HAP-1 (cell line): ENCODE results near the gene MADCAM1.
"Not testable (repeated sequence)": the region's sequence is repeated elsewhere in the genome, so short reads cannot be mapped to it uniquely, and the experiment has no call there.

Experiments
- DNase-seq, 2 experiments: peaks; one replicate each; pipeline ENCODE4 v3.0.0-alpha.2; 2016 to 2020; ENCODE audit warnings: low spot score in 2 of 2
- H3K27me3 ChIP-seq: fragments of 250-450 bp; sonication (Bioruptor Pico); 2 replicates; pipeline ENCODE4 v1.5.1; 2020; ENCODE audit warnings: low read depth, mild to moderate bottlenecking, moderate library complexity
- H3K36me3 ChIP-seq: fragments of 250-450 bp; sonication (Bioruptor Pico); replicated peaks from 2 replicates; pipeline ENCODE4 v1.5.1; 2020; ENCODE audit warnings: mild to moderate bottlenecking
- H3K4me1 ChIP-seq: fragments of 250-450 bp; sonication (Bioruptor Pico); 2 replicates; pipeline ENCODE4 v1.5.1; 2020; ENCODE audit warnings: mild to moderate bottlenecking
- H3K4me3 ChIP-seq: fragments of 250-450 bp; sonication (Bioruptor Pico); 2 replicates; pipeline ENCODE4 v1.5.1; 2020; ENCODE audit warnings: mild to moderate bottlenecking, moderate library complexity
- H3K9me3 ChIP-seq: fragments of 250-450 bp; sonication (Bioruptor Pico); 2 replicates; pipeline ENCODE4 v1.5.1; 2020; ENCODE audit warnings: mild to moderate bottlenecking, moderate library complexity
- in situ Hi-C: fragments of 300-500 bp; cut with MboI; formaldehyde crosslinking; loops from 3 replicates; pipeline ENCODE4 v1.14.3; 2020; ENCODE audit warnings: low sequenced_read_pairs, inconsistent platforms, mixed read lengths

The MADCAM1 gene

DNA sequence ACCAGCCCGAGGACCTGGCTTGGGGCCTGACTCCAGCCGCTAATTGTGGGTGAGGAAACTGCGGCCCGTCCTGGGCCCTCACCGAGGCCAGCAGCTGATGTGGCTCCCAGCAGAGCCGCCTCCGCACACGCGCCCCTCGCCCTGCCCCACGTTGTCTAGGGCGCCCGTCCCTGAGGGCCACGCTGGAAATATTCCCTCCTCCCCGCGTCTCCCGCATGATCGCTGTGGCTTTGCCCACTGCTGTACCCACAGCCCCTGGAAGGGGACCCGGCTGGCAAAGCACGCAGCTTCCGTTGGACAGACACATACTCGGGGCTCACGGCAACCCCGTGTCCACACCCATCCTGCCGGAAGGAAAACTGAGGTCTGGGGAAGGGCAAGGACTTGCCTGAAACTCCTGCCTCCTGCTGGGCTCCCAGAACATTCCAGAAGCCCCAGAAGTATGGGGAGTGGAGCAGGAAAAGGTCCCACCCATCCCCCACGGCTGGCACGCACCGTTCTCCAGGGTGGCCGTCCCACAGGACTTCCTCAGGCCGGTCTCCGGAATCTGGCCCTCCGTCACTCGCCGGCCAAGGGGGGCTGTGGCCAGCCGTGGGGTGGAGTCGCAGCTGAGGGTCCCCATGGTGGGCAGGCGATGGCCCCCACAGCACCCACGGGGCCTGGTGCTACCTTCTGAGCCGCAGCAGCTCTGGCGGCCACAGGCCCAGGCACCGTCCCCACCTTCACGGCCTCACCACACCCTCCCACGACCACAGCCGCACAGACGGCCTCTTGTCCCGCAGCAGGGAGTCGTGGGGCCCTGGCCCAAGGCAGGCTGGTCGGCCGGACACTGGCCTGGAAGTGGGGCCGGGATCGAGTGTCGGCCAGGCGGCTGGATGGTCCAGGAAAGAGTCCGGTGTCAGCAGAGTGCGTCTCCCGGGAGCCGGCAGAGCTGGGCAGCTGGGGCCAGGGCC is 21.9 kb upstream of the MADCAM1 start:
- H3K36me3 ChIP-seq: no peaks in the 10 kb centered on the region
- no peaks in the 10 kb centered on the region for H3K9me3 ChIP-seq
- no peaks in the 10 kb centered on the region for H3K27me3 ChIP-seq
- DNase-seq: no peak
- no peak overlapping the region for H3K4me3 ChIP-seq
- in situ Hi-C loops: no loop called here
- no peaks in the 10 kb centered on the region for H3K4me1 ChIP-seq

DNA sequence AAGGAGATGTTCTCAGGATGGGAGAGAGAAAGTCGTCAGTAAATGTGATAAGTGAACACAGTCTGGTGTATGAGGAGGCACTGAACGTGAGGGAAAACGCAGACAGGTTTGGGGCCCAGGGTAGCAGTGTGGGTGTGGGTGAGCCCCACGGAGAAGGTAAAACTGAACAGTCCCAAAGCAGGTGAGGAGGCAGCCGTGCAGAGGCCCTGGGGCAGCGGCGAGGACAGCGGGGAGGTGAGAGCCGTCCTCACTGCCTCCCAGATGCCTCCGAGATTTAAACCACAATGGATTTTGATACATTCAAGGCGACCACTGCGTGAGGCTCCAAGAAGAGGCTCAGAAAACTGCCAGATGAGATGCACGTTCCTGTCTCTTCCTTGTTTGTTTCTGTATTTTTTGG is 20.9 kb upstream of the MADCAM1 start:
- no peak for DNase-seq
- in situ Hi-C loops: no loop called here
- no peaks in the 10 kb centered on the region for H3K27me3 ChIP-seq
- no peak overlapping the region for H3K4me3 ChIP-seq
- peaks cover 4% of the 10 kb centered on the region; the same call in 1 of the 2 replicates for H3K4me1 ChIP-seq
- no peaks in the 10 kb centered on the region for H3K36me3 ChIP-seq
- H3K9me3 ChIP-seq: no peaks in the 10 kb centered on the region

DNA sequence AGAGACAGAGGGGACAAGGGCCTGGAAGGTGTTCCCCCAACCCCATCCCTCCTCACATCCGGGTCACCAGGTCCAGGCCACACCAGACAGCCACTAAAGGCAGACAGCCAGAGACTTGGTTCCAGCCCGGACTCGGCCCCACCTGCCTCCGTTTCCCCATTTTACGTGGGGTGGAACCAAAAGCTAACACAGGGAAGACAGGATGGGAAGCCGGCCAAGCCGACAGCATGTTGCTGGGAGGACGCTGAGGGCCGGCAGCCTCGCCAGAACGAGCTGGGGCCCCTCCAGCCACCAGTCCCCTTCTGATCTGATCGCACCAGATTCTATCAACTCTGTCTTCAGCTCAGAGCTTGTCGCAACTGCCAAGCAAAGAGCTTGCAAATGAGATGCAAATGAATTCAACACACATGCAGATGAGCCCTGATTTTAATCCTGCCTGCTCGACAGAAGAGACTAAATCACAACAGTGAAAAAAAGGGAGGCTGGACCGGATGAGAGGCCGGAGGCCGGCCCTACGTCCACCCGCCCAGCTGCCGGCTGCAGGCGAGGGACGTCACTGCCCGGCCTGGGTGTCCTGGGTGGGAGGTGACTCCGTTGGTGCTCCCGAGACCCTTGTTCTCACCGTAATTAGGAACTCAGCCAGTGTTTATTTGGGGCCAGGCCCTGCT is 17.9 kb upstream of the MADCAM1 start:
- H3K4me1 ChIP-seq: peaks cover 4% of the 10 kb centered on the region; the same call in 1 of the 2 replicates
- no peak for DNase-seq
- H3K27me3 ChIP-seq: no peaks in the 10 kb centered on the region
- in situ Hi-C loops: no loop called here
- no peaks in the 10 kb centered on the region for H3K36me3 ChIP-seq
- no peak overlapping the region for H3K4me3 ChIP-seq
- H3K9me3 ChIP-seq: no peaks in the 10 kb centered on the region

DNA sequence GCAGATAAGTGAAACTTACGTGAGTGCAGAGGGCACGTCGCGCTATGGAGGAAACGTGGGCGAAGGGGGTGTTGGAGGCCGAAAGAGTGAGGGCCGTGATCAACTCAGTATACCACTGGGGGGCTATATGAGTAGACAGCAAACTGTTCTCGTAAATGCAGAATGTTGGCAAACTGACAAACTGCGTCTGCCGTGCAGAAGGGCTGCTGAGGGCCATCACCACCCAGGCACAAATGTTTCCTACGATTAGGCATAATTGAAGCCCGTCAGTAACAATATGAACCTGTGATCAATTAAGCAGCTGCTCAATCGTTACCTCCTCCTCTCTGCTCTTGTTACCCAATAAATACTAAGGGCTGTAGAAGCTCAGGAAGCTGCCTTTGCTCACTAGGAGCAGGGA is 17.3 kb upstream of the MADCAM1 start:
- no peaks in the 10 kb centered on the region for H3K9me3 ChIP-seq
- no peaks in the 10 kb centered on the region for H3K27me3 ChIP-seq
- H3K4me3 ChIP-seq: no peak overlapping the region
- H3K36me3 ChIP-seq: no peaks in the 10 kb centered on the region
- in situ Hi-C loops: no loop called here
- peaks cover 4% of the 10 kb centered on the region; the same call in 1 of the 2 replicates for H3K4me1 ChIP-seq
- DNase-seq: no peak

DNA sequence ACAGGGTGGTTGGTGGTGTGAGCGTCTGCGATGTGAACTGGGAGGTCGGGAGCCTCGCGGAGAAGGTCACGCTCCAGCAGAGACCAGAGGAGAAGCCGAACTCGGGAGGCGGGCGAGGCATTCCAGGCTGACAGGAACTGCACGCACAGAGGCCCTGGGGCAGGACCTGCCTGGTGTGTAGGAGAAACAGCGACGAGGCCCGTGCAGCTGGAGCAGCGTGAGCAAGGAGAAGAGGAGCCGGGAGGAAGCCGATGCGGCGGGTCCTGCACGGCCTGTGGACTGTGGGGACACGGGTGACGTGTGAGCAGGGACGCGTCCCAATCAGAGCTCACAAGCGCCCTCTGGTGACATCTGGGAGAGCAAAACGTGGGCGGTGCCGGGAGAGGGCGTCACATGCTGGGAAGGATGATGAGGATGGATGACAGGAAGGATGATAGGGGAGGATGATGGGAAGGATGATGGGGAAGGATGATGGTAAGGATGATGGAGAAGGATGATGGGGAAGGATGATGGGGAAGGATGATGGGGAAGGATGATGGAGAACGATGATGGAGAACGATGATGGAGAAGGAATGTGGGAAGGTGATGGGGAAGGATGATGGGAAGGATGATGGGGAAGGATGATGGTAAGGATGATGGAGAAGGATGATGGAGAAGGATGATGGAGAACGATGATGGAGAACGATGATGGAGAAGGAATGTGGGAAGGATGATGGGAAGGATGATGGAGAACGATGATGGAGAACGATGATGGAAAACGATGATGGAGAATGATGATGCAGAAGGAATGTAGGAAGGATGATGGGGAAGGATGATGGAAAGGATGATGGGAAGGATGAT is 16.1 kb upstream of the MADCAM1 start:
- Histone ChIP-seq H3K4me1 (peaks cover 4% of the 10 kb centered on the region; the same call in 1 of the 2 replicates), H3K27me3 (no peaks in the 10 kb centered on the region), H3K4me3 (peak overlapping the region; percentile 10; the same call in 1 of the 2 replicates), H3K9me3 (no peaks in the 10 kb centered on the region), H3K36me3 (no peaks in the 10 kb centered on the region)
- in situ Hi-C loops: no loop called here
- peak; percentile 64 to 93 for DNase-seq

DNA sequence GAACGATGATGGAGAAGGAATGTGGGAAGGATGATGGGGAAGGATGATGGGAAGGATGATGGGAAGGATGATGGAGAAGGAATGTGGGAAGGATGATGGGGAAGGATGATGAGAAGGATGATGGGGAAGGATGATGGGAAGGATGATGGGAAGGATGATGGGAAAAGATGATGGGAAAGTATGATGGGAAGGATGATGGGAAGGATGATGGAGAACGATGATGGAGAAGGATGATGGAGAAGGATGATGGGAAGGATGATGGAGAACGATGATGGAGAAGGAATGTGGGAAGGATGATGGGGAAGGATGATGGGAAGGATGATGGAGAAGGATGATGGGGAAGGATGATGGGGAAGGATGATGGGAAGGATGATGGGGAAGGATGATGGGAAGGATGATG is 15.2 kb upstream of the MADCAM1 start:
- H3K27me3 ChIP-seq, H3K36me3 ChIP-seq, H3K9me3 ChIP-seq, in situ Hi-C loops, H3K4me1 ChIP-seq, H3K4me3 ChIP-seq, DNase-seq: not testable (repeated sequence)

DNA sequence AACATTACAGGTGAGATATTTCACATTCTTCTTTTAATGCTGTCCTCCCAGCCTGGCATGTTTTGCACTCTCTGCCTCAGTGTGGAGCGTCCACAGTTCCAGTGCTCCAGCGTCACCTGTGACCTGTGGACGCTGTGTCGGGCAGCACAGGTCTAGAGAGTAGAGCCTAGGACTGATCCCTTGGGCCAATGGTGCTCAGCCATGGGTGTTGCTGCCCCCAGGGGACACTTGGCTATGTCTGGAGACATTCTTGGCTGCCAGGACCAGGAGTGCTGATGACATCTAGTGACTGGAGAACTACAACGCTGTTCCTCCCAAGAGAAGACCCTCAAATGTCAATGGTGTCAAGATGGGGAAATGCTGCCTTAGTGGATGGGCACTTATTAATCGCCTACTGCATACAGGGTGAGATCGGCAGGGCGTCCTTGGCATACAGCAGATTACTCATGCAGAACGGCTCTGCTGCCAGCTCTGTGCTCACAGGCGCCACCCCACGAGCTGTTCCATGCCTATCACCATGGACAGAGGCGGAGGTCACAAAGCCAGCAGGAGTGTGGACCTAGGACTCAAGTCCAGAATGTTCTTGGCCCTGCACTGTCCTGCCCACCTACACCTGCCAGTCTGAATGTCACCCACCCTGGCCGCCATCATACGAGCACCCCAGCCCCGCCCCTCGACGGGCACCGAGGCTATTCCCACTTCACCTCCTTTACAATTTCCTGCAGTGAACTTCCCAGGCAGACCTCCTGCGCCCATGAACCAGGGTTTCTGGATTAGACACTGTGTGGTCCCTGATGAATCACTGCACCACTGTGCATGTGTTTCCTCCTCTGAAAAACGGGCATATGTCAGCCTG is 13.9 kb upstream of the MADCAM1 start:
- Histone ChIP-seq H3K4me3 (no peak overlapping the region), H3K36me3 (no peaks in the 10 kb centered on the region), H3K27me3 (peaks cover 4% of the 10 kb centered on the region; the same call in 1 of the 2 replicates), H3K4me1 (peaks cover 4% of the 10 kb centered on the region; the same call in 1 of the 2 replicates), H3K9me3 (no peaks in the 10 kb centered on the region)
- DNase-seq: no peak
- in situ Hi-C loops: no loop called here

DNA sequence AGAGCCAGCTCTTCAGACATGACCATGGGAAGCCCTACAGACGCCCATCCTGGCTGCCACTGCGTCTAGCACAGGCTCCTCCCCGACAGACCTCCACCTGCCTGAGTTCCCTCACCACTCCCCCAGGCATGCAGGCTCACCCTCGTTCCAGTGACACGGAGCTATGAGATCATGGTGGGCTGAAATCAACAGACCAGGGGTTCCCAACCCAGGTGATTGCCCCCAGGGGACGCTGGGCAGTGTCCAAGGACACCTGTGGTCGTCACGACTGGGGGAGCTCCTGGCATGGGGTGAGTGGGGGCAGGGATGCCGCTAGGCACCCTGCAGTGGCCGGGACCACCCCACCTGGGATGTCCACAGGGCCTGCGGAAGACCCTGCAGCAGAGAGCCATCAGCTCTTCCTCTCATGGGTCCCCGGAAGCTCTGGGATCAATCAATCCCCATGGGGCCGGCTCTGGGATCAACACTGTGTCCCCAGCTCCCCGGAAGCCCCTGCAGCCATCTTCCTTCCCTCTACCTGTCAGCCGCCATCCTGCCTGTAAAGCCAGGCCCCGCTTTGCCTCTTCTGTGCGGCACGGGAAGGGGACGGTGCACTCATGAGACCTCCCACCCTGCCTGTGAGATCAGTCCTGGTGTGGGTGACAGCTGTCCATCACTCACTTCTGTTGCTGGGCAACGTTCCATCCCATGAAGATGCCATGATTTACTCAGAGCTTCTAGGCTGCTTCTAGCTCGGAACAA is 12.8 kb upstream of the MADCAM1 start:
- peaks cover 4% of the 10 kb centered on the region; the same call in 1 of the 2 replicates for H3K27me3 ChIP-seq
- in situ Hi-C loops: no loop called here
- no peaks in the 10 kb centered on the region for H3K9me3 ChIP-seq
- peaks cover 1% of the 10 kb centered on the region; the same call in 1 of the 2 replicates for H3K36me3 ChIP-seq
- H3K4me3 ChIP-seq: no peak overlapping the region
- no peak for DNase-seq
- H3K4me1 ChIP-seq: peaks cover 4% of the 10 kb centered on the region; the same call in 1 of the 2 replicates

DNA sequence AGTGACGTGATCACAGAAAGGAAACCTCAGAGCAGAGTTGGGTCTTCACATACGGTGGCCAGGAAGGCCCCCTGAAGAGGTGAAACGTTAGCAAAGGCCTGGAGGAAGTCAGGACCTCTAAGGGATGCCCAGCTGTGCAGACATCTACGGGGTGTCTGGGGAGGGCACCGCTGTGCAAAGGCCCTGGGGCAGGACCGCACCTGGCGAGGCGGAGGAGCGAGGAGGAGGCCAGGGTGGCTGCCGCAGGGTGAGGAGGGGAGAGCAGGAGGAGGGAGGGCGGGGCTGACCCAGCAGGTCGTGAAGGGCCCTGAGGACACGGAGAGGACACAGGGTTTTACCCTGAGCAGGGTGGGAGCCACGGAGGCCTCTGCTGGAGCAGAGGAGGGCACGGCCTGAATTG is 11.8 kb upstream of the MADCAM1 start:
- H3K4me3 ChIP-seq: no peak overlapping the region
- peak in 1 of 2 experiments; percentile 10 for DNase-seq
- in situ Hi-C loops: no loop called here
- H3K4me1 ChIP-seq: peaks cover 4% of the 10 kb centered on the region; the same call in 1 of the 2 replicates
- peaks cover 4% of the 10 kb centered on the region; the same call in 1 of the 2 replicates for H3K27me3 ChIP-seq
- H3K36me3 ChIP-seq: peaks cover 4% of the 10 kb centered on the region; the same call in 1 of the 2 replicates
- no peaks in the 10 kb centered on the region for H3K9me3 ChIP-seq

DNA sequence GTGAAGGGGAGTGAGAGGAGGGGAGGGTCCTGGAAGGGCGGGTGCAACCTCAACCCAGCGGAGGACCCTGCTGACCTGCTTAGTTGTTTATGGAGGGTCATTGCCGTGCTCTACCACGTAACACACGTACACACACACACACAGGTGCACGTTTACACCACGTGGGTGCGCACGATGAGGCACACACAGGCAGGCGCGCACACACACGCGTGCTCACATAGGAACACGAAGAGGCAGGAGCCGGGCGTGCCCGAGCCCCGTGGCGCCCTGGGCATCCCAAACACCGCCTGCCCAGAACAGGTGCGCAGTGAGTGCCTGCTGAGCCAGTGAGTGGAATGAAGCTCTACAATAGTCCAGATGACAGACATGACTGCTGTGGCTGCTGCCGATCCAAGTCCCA is 11.2 kb upstream of the MADCAM1 start:
- DNase-seq: no peak
- in situ Hi-C loops: no loop called here

DNA sequence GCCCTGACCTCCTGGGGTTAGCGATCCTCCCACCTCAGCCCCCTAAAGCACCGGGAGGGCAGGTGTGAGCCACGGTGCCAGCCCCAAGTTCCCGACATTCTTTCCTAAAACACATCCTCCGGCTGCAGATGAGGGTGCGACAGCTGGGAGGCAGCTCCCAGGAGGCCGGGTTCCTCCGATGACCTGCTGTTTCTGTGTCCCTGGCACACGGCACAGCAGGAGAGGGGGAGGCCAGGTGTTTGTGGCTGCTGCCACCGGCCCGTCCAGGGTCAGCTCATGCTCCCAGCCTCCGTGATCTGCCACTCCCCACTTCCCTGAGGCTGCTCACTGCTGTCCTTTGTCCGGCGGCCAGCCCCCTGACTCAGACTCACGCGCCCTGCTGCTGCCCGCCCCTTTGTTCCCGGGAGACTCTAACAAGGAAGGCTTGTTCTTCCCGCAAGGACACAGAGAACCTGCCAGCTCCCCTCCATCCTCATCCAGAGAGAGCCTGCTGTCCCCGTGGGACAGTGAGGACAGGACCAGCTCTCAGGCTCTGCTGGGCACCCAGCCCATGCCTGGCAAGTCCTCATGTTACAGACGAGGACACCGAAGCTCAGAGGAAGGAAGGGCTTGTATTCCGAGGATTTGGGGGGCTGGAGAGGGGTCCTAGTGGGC is 10.6 kb upstream of the MADCAM1 start:
- in situ Hi-C loops: no loop called here
- Histone ChIP-seq H3K36me3 (peaks cover 4% of the 10 kb centered on the region; the same call in 1 of the 2 replicates), H3K4me1 (peaks cover 5% of the 10 kb centered on the region; the same call in 1 of the 2 replicates), H3K27me3 (peaks cover 4% of the 10 kb centered on the region; the same call in 1 of the 2 replicates), H3K9me3 (no peaks in the 10 kb centered on the region), H3K4me3 (no peak overlapping the region)
- DNase-seq: no peak

More for the DNA sequence above, 11.2 kb upstream of the MADCAM1 start:
- Histone ChIP-seq H3K4me3 (no peak overlapping the region), H3K27me3 (peaks cover 4% of the 10 kb centered on the region; the same call in 1 of the 2 replicates), H3K9me3 (no peaks in the 10 kb centered on the region), H3K4me1 (peaks cover 5% of the 10 kb centered on the region; the same call in 1 of the 2 replicates), H3K36me3 (peaks cover 4% of the 10 kb centered on the region; the same call in 1 of the 2 replicates)
